Measurements from ENCODE around the gene NGEF.

Gene NGEF

GRCh38 chr2:233011702-233012131, 1.3 kb downstream of the NGEF start:
- in situ Hi-C loops (cut with HindIII; ENCODE audit: low pct_unique_long_range_greater_than_20kb, low sequenced_read_pairs) = no loop called here
- no peak for TF ChIP-seq JUND (IDR thresholded peaks at IDR 0.05; ENCODE audit: low read depth)
- DNase-seq (ENCODE audit: low read depth in 1 of 2, low spot score in 1 of 2) = no peak

DNA sequence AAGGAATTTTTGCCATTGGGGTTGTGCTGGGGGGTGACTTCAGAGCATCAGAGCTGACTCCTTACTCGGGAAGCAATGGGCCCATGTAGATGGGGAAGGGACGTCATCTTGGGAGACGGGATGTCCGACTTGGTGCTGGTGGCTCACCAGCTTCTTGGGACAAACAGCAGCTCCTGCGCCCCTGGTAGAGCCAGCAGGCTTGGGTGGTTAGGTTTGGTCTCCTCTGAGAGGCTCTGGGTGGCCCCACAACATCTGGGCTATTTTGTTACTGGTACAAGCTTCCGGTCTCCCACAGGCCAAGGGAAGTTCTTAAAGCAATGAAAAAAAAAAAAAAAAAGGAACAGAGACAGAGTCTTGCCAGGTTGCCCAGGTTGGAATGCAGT, 1.8 kb downstream of the NGEF start:
- in situ Hi-C loops (cut with HindIII; ENCODE audit: low pct_unique_long_range_greater_than_20kb, low sequenced_read_pairs) = no loop called here
- no peak for DNase-seq (ENCODE audit: low read depth in 1 of 2, low spot score in 1 of 2)
- no peak for TF ChIP-seq JUND (IDR thresholded peaks at IDR 0.05; ENCODE audit: low read depth)

DNA sequence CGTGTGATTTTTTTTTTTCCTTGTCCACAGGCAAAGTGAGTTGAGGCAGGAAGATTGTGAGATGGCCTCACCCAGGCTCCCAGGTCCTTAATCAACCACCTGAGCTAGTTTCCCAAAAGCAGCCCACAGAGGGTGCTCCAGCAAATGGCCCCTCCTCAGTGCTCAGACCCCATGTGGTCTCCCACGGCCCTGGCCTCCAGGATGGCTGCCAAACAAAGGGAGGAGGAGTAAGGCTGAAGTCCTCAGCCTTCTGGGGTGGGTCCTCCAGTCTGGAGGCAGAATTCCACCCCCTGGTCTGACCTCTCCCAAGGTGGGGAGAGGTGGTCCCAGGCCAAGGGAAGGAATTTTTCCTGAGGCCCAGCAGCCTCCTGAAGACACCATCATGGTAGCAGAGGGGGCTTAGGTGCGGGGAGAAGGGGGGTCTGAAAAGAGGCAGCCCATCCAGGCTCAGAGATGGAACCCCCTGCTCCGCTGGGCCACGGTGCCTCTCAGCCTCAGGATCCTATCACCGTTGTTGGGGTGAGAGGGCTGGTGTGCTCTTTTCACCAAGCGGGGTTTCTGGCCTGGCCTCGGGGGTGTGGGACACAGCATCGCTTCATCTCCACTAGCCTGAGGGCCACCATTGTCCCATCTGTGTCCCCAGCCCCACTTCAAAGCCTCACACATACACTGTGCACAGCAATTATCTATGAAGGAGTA, 2.3 kb downstream of the NGEF start:
- DNase-seq (ENCODE audit: low read depth in 1 of 2, low spot score in 1 of 2) = no peak
- no peak for TF ChIP-seq JUND (IDR thresholded peaks at IDR 0.05; ENCODE audit: low read depth)
- in situ Hi-C loops (cut with HindIII; ENCODE audit: low pct_unique_long_range_greater_than_20kb, low sequenced_read_pairs) = no loop called here

DNA sequence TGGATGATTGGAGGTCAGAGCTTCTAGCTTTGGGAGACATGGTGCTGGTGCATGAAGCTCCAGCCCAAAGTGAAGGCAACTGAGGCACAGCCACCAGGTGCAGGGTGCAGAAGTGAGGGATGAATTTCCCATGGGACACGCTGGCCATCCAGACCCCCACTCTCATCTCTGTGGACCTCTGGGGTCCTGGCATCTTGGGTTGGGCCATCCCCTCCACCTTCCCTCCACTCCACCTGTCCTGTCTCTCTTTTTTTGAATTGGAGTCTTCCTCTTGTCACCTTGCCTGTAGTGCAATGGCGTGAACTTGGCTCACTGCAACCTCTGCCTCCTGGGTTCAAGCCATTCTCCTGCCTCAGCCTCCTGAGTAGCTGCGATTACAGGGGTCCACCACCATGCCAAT, 3.4 kb downstream of the NGEF start:
- in situ Hi-C loops (cut with HindIII; ENCODE audit: low pct_unique_long_range_greater_than_20kb, low sequenced_read_pairs) = no loop called here
- DNase-seq (ENCODE audit: low read depth in 1 of 2, low spot score in 1 of 2) = no peak
- no peak for TF ChIP-seq JUND (IDR thresholded peaks at IDR 0.05; ENCODE audit: low read depth)

DNA sequence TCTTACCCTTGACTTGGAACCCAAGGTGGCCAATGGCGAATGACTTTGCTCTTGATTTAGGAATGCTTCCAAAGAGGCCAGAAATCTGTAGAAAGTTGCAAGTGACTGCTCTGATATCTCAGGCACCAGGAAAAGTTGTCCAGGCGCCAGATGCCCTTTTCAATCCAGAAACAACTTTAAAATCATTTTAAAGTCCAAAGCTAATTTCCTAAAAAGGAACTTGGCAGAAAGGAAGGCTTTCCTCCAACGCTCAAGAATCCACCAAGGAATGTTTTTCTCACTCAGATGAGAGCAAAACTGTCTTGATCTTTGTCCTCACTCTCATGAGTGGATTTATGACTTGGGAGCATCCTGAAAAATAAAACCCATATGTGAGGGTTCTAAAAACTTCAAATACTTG, 5.3 kb downstream of the NGEF start:
- in situ Hi-C loops (cut with HindIII; ENCODE audit: low pct_unique_long_range_greater_than_20kb, low sequenced_read_pairs) = no loop called here
- DNase-seq (ENCODE audit: low read depth in 1 of 2, low spot score in 1 of 2) = no peak
- no peak for TF ChIP-seq JUND (IDR thresholded peaks at IDR 0.05; ENCODE audit: low read depth)

DNA sequence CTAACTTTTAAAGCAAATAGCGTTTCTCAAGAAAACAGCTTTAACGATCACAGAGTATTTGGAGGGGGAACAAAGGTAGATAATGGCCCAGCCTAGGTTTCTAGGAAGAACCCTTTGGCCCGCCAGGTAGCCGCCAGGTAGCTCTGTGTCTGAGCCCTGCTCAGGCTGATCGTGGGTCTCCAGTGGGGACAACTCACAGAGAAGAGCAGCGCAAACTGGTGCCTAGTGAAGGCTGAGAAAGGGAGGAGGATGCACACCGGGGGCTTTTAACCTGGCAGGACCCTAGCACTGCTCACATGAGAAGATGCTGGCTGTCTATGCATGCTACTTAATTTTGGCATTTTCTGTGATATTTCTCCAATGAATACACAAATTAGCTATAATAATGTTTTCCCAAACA, 5.8 kb downstream of the NGEF start:
- no peak for TF ChIP-seq JUND (IDR thresholded peaks at IDR 0.05; ENCODE audit: low read depth)
- DNase-seq (ENCODE audit: low read depth in 1 of 2, low spot score in 1 of 2) = no peak
- in situ Hi-C loops (cut with HindIII; ENCODE audit: low pct_unique_long_range_greater_than_20kb, low sequenced_read_pairs) = no loop called here

- DNase-seq (ENCODE audit: low read depth in 1 of 2, low spot score in 1 of 2) = no peak
- in situ Hi-C loops (cut with HindIII; ENCODE audit: low pct_unique_long_range_greater_than_20kb, low sequenced_read_pairs) = no loop called here
Measured at GRCh38 chr2:233006648-233007047, 6.4 kb downstream of the NGEF start.

DNA sequence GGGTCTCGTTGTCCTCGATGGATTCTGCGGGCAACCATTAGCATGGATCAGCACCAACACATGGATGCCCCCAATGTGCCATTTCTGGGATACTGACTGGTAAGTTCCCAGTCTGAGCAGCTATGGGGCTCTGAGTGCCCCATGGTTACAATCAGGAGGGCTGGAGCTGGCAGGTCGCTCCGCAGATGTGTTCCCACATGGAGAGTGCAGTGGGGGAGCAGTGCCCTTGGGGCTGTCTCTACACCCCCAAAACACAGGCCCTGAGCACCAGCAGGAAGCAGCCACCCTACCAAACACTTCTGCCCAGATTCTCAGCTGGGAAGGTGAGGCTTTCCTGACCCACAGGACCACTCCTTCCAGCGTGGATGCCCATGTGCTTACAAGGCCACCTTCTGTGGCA, 8.0 kb downstream of the NGEF start:
- in situ Hi-C loops (cut with HindIII; ENCODE audit: low pct_unique_long_range_greater_than_20kb, low sequenced_read_pairs) = no loop called here
- no peak for DNase-seq (ENCODE audit: low read depth in 1 of 2, low spot score in 1 of 2)
- no peak for TF ChIP-seq JUND (IDR thresholded peaks at IDR 0.05; ENCODE audit: low read depth)

More at GRCh38 chr2:233006648-233007047, 6.4 kb downstream of the NGEF start:
- no peak for TF ChIP-seq JUND (IDR thresholded peaks at IDR 0.05; ENCODE audit: low read depth)

DNA sequence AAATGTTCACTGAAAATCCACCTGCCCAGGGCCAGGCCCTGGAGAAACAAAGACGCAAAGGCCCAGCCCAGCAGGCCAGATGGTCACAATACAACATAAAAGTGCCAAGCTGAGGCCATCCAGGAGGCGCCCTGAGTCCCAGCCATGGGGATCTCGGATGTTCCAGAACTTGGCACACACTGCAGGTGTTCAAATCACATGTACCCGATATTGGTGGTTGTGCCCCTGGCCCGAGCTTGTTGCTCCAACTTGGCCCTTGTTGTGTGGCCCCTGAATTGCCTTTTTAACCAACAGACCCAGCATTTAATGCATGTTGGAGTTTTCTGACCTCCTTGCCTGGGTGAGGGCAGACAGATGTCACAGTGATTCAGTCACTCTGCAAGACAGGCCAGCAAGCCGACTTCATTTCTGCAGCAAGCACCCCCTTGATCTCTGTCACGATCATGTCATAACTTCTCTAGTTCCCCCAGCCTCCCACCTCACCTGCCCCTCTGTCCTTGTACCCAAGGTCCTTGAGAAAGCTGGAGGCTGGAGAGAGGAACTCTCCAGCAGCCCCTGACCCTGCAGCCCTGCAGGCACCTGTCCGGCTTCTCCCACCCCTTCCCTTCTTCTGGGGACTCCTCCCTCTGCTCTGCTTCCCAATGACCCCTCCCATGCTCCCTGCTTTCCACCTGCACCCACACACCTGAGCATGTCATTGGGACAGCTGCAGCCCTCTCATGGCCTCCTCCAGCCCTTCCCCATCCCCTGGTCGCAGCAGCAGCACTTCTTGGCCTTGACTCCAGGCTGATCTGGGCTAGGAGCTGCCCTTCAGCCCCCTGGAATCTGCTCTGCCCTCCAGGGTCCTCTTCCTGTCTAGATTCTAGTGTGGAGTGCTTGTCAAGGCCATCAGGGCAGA, 9.1 kb downstream of the NGEF start:
- TF ChIP-seq JUND (IDR thresholded peaks at IDR 0.05; ENCODE audit: low read depth) = no peak
- in situ Hi-C loops (cut with HindIII; ENCODE audit: low pct_unique_long_range_greater_than_20kb, low sequenced_read_pairs) = no loop called here

DNA sequence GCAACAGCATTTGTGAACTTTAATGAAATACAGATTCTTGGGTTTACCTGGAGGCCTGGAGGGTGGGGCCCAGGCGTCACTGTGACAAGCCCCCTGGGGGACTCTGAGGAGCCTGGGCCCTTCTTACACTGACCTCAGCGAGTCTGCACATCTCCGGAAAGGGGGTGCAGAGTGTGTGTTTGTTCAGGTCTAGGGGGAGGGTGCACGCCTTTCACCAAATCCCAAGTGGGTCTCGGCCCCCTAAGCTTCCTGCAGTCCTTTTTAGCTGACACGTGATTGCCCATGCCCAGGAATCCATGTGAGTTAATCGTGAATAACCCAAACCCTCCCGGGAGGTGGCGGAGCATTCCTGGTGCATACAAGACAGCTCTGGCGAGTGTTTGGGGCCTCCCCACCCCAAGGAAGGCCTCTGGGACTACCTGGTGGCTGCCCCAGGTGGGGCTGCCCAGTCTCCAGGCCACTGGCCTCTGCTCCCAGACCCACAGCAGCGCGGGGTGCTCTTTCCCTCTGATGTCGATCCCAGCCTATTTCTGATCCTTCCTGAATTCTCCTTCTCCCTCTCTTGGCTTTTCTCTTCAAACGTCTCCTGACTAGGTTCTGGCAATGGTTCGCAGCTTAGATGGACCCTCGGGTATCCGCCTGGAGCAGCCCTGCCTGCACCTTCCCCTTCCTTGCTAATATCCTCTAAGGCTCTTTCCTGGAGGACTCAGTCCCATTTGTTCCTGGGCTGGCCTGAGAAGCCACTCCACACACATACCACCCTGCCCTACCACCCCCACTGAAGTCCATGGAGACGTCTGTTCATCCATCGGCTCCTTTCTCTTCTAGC, 10.0 kb downstream of the NGEF start:
- DNase-seq (ENCODE audit: low read depth in 1 of 2, low spot score in 1 of 2) = no peak
- TF ChIP-seq JUND (IDR thresholded peaks at IDR 0.05; ENCODE audit: low read depth) = no peak
- in situ Hi-C loops (cut with HindIII; ENCODE audit: low pct_unique_long_range_greater_than_20kb, low sequenced_read_pairs) = no loop called here

More for the DNA sequence above, 9.1 kb downstream of the NGEF start:
- DNase-seq (ENCODE audit: low read depth in 1 of 2, low spot score in 1 of 2) = no peak

GRCh38 chr2:233000886-233001750, 11.9 kb downstream of the NGEF start:
- no peak for TF ChIP-seq JUND (IDR thresholded peaks at IDR 0.05; ENCODE audit: low read depth)
- DNase-seq (ENCODE audit: low read depth in 1 of 2, low spot score in 1 of 2) = no peak
- in situ Hi-C loops (cut with HindIII; ENCODE audit: low pct_unique_long_range_greater_than_20kb, low sequenced_read_pairs) = no loop called here

GRCh38 chr2:232999354-232999753, 13.7 kb downstream of the NGEF start:
- TF ChIP-seq JUND (IDR thresholded peaks at IDR 0.05; ENCODE audit: low read depth) = no peak
- in situ Hi-C loops (cut with HindIII; ENCODE audit: low pct_unique_long_range_greater_than_20kb, low sequenced_read_pairs) = no loop called here
- no peak for DNase-seq (ENCODE audit: low read depth in 1 of 2, low spot score in 1 of 2)
